HG03175 (cell line): Measurements from ENCODE around the gene OR5K3.
A peak's percentile ranks its signal among the peaks of the same experiment; 100 is the strongest.
"Not testable (repeated sequence)": the region's sequence is repeated elsewhere in the genome, so short reads cannot be mapped to it uniquely, and the experiment has no call there.

ENCODE experiments used
- ATAC-seq: cut with Tn5 transposase; IDR thresholded peaks from one replicate; pipeline ENCODE4 v1.9.1; 2021; ENCODE audit warnings: mild to moderate bottlenecking, moderate library complexity; ENCODE audit not compliant: unreplicated experiment

Gene OR5K3

GRCh38 chr3:98390366-98390765 lies at the start of gene OR5K3:
Gene OR5K3, plus strand, starts transcription at chr3:98390666. Its CDS starts 0 bp downstream, at chr3:98390666.
- ATAC-seq, result no peak

DNA sequence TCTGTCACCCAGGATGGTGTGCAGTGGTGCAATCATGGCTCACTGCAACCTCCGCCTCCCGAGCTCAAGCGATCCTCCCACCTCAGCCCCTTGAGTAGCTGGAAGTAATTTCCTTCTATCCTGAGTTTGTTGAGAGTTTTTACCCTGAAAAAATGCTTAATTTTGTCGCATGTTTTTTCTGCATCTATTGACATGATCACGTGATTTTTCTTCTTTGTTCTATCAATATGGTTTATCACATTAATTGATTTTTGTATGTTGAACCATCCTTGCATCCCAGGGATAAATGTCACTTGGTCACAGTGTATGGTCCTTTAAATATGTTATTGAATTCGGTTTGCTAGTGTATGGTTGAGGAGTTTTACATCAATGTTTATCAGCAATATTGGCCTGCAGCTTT lies 48.7 kb upstream of the OR5K3 start:
- no peak for ATAC-seq

GRCh38 chr3:98343647-98344507 lies 46.6 kb upstream of the OR5K3 start:
- ATAC-seq, result peak; percentile 67

- no peak for ATAC-seq
These were observed 40.4 kb upstream of the OR5K3 start for GRCh38 chr3:98350082-98350481.

GRCh38 chr3:98353554-98353953 lies 36.9 kb upstream of the OR5K3 start, which contains the start of gene OR5K4:
Gene OR5K4, plus strand, starts transcription at chr3:98353854. Its CDS starts 0 bp downstream, at chr3:98353854.
- no peak for ATAC-seq

DNA sequence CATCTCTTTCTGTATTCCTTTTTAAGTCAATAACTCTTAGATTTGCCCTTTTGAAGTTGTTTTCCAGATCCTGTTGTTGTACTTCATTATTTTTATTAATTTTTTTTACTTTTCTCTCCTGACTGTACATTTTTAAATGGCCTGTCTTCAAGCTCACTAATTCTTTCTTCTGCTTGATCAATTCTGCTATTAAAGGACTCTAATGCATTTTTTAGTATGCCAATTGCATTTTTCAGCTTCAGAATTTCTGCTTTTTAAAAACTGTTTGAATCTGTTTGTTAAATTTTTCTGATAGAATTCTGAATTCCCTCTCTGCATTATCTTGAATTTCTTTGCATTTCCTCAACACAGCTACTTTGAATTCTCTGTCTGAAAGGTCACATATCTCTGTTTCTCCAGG lies 31.2 kb upstream of the OR5K3 start:
- ATAC-seq, result no peak

DNA sequence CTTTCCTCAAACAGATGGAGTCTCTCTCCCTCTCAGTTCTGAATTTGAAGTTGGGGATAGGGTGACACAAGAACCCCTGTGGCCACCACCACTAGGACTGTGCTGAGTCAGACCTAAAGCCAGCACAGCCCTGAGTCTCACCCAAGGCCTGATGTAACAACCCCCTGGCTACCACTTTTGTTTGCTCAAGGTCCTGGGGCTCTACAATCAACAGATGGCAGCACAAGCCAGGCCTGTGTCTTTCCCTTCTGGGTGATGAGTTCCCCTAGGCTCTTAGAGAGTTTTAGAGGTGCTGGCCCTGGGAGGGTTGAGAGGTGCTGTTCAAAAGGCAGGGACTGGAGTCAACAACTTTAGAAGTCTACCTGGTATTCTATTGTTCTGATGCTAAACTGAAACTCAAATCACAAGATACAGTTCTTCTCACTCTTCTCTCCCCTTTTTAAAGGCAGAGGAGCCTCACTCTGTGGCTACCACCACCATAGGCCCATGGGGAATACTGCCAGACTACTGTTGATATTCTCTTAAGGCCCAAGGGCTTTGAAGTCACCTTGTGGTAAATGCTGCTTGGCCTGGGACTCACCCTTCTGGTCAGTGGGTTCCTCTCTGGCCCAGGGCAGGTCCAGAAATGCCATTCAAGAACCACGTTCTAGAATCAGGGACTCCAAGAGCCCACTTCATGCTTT lies 30.3 kb upstream of the OR5K3 start:
- ATAC-seq, result no peak

DNA sequence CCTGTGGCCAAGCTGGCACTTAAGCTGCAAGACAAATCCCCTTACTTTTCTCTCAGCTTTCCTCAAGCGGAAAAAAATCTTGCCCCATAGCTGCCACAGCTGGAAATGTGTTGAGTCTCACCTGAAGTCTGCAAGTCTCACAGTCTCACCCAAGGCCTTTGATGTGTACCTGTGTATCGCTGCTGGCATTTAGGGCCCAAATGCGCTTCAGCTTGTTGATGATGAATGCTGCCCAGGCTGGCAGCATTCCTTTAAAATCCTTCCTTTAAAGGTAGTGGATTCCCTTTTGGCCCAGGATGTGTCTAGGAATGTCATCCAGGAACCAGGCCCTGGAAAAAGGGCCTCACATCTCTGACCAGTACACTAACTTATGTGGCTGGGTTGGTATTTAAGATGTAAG lies 29.8 kb upstream of the OR5K3 start:
- no peak for ATAC-seq

DNA sequence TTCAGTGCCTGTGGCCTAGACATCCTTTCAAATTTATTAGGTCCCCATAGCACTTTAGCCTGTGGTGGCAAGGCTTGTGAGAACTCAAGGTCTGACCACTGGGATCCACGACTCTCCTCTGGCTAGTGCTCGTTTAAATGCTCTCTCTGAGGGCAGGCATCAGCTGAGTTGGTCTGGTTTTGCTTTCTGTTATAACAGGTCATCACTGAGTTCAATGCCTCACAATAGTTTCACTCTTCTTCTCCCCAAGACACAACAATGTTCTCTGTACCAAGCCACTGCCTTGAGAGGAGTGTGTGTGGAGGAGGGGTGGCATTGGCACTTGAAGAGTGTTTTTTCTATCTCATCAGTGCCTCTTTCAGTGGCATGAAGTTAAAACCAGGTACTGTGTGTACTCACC lies 29.2 kb upstream of the OR5K3 start:
- no peak for ATAC-seq

GRCh38 chr3:98367464-98368246 lies 22.8 kb upstream of the OR5K3 start:
- ATAC-seq, result no peak

- ATAC-seq, result no peak
These were observed 19.3 kb upstream of the OR5K3 start for GRCh38 chr3:98371186-98371585.

DNA sequence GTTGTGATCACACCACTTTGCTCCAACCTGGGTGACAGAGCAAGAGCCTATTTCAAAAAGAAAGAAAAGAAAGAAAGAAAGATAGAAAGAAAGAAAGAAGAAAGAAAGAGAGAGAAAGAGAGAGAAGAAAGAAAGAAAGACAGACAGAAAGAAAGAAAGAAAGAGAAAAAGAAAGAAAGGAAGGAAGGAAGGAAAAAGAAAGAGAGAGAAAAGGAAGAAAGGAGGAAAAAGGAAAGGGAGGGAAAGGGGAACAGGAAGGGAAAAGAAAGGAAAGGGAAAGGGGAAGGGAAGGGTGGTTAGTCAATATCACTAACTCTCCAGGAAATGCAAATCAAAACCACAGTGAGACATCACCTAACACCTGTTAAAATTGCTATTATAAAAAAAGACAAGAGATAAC lies 18.6 kb upstream of the OR5K3 start:
- no peak for ATAC-seq

- ATAC-seq, result no peak
These were observed 18.0 kb upstream of the OR5K3 start for GRCh38 chr3:98372445-98372844.

- no peak for ATAC-seq
These were observed 13.8 kb upstream of the OR5K3 start for GRCh38 chr3:98376631-98377030.

DNA sequence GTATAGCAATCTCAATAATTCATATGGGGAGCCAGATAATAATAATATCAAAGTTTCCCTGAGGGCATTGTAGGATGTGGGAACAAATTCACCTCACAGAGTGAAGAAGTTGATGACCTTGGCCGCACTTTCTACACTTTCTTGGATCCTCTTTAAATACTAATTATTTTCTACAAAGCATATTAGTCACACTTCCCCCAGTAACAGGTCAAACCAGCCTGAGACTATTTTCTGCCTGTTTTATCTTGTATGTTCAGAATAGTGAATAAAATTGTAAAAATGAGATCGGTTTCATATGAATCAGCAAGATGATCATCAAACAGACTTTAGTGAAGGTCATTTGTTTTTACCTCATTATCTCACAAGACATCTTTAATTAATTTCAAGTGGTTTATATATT lies 2.3 kb upstream of the OR5K3 start:
- no peak for ATAC-seq

DNA sequence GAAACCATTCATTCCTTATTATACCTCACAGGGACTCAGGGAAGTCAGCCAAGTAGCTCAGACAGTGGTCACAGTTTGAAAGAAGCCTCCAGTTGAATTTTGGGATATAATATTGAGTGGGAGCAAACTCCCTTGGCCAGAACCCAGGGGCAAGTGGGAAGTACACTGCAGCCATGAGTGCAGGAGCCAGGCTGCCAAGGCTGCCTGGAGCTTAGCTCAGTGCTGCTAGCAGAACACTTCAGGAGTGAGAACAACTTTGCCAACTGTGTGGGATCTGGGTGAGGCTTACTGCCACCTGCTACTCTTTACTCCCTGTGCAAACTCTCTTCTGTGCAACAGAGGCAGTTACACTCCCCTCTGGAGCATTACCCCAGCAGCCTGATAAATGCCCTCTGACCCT lies 4.6 kb downstream of the OR5K3 start:
- no peak for ATAC-seq

DNA sequence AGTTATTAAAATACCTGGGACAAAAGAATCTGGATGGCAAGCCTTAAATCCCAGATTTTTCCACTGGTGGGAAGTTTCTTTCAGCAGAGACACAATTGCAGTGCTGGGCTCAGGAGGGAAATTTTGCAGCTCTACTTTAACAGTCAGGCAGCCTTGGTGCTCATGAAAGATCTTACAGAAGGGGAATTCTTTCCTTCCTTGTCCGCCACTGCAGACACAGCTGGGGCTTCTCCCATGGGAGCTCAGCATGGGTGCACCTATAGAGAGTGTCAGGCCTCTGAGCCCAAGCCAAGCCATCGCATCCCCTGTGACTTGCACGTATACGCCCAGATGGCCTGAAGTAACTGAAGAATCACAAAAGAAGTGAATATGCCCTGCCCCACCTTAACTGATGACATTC lies 6.0 kb downstream of the OR5K3 start:
- not testable (repeated sequence) for ATAC-seq

DNA sequence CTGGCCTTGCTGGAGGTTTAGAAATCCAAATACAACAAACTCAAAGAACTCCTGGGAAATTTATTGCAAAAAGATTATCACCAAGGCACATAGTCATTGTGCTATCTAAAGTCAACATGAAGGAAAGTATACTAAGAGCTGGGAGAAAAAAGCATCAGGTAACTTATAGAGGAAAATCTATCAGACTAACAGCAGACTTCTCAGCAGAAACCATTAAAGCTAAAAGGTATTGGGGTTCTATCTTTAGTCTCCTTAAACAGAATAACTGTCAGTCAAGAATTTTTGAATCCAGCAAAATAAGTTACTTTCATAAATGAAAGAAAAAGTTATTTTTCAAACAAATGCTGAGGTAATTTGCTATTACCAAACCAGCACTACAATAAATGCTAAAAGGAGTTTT lies 8.0 kb downstream of the OR5K3 start:
- no peak for ATAC-seq

DNA sequence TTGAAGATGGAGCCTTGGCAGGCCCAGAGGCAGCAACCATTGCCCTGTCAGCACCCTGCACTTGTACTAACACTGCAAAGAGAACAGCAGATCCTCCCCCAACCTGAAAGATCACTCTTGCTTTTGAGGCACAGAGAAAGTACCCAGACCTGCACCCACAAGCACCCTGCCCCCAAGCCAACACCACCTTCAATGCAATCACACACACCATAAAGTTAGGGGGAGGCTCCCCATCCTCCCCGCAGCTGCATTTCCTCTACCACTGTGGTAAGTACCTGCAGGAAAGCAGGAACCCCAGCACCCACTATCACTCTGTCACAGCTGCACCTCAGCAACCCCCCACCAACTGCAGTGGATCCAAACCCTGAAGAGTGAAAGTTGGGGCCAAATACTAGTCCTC lies 12.0 kb downstream of the OR5K3 start:
- no peak for ATAC-seq

GRCh38 chr3:98404010-98404409 lies 13.5 kb downstream of the OR5K3 start:
- ATAC-seq, result no peak

GRCh38 chr3:98406034-98406433 lies 15.6 kb downstream of the OR5K3 start:
- ATAC-seq, result no peak
